Measurements from ENCODE around the gene CHDH.

CHDH gene

GRCh38 chr3:53817809-53818208 lies 28.4 kb downstream of the CHDH start:
- Histone ChIP-seq H3K79me2 (ENCODE audit: insufficient read depth, low read length) (no peaks in the 10 kb centered on the region), H3K9me2 (replicated peaks; ENCODE audit: insufficient read depth, low read length) (no peaks in the 10 kb centered on the region), H2AFZ (ENCODE audit: low read depth, low read length, severe bottlenecking) (no peak overlapping the region), H3K4me2 (ENCODE audit: low read depth, low read length, poor library complexity, severe bottlenecking) (no peak overlapping the region), H4K20me1 (ENCODE audit: low read depth, low read length) (no peaks in the 10 kb centered on the region), H3K27ac (ENCODE audit: low read depth, low read length) (no peak overlapping the region), H3K9ac (ENCODE audit: low read length) (no peak overlapping the region), H3K27me3 (ENCODE audit: low read length) (no peaks in the 10 kb centered on the region), H3K9me3 (ENCODE audit: insufficient read depth, low read length) (no peaks in the 10 kb centered on the region), H3K4me3 (ENCODE audit: insufficient read depth, low read length, poor library complexity, severe bottlenecking) (no peak overlapping the region), H3F3A (ENCODE audit: insufficient read depth) (0 out of 2 replicates have a peak, but pooled peaks cover 4% of the 10 kb centered on the region), H3K36me3 (ENCODE audit: low read length) (0 out of 2 replicates have a peak, but pooled peaks cover 2% of the 10 kb centered on the region)
- TF ChIP-seq, protein P1, sequence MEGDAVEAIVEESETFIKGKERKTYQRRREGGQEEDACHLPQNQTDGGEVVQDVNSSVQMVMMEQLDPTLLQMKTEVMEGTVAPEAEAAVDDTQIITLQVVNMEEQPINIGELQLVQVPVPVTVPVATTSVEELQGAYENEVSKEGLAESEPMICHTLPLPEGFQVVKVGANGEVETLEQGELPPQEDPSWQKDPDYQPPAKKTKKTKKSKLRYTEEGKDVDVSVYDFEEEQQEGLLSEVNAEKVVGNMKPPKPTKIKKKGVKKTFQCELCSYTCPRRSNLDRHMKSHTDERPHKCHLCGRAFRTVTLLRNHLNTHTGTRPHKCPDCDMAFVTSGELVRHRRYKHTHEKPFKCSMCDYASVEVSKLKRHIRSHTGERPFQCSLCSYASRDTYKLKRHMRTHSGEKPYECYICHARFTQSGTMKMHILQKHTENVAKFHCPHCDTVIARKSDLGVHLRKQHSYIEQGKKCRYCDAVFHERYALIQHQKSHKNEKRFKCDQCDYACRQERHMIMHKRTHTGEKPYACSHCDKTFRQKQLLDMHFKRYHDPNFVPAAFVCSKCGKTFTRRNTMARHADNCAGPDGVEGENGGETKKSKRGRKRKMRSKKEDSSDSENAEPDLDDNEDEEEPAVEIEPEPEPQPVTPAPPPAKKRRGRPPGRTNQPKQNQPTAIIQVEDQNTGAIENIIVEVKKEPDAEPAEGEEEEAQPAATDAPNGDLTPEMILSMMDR (IDR thresholded peaks at IDR 0.05; ENCODE audit: insufficient read depth, low read length, poor library complexity, severe bottlenecking): no peak
- TF ChIP-seq EZH2phosphoT487 (conservative IDR thresholded peaks at IDR 0.05; ENCODE audit: low read length): no peak

DNA sequence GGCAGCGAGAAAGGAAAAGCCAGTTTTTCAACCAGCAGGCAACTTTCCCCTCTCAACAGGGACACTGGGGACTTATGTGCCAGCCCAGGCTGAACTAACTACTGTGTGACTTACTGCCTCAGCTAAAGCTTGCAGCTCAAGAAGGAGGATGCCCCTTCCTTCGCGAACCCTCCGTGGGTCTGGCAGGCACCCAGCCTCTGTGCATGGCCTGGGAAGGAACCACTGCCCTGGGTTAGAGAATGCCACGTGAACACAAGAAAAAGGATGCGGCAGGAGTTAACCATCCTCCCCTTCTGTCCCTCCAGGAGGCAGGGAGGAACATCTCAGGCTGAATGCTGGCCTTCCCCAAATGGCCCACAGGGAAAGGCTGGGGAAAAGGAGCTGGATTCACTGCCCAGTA lies 29.0 kb downstream of the CHDH start:
- Histone ChIP-seq H2AFZ (ENCODE audit: low read depth, low read length, severe bottlenecking) (no peak overlapping the region), H3K9me3 (ENCODE audit: insufficient read depth, low read length) (no peaks in the 10 kb centered on the region), H3K4me3 (ENCODE audit: insufficient read depth, low read length, poor library complexity, severe bottlenecking) (no peak overlapping the region), H3K36me3 (ENCODE audit: low read length) (0 out of 2 replicates have a peak, but pooled peaks cover 2% of the 10 kb centered on the region), H3K9me2 (replicated peaks; ENCODE audit: insufficient read depth, low read length) (no peaks in the 10 kb centered on the region), H3K27me3 (ENCODE audit: low read length) (no peaks in the 10 kb centered on the region), H4K20me1 (ENCODE audit: low read depth, low read length) (no peaks in the 10 kb centered on the region), H3K79me2 (ENCODE audit: insufficient read depth, low read length) (no peaks in the 10 kb centered on the region), H3K4me2 (ENCODE audit: low read depth, low read length, poor library complexity, severe bottlenecking) (no peak overlapping the region), H3F3A (ENCODE audit: insufficient read depth) (0 out of 2 replicates have a peak, but pooled peaks cover 7% of the 10 kb centered on the region), H3K27ac (ENCODE audit: low read depth, low read length) (no peak overlapping the region), H3K9ac (ENCODE audit: low read length) (no peak overlapping the region)
- TF ChIP-seq, protein P1 (IDR thresholded peaks at IDR 0.05; ENCODE audit: insufficient read depth, low read length, poor library complexity, severe bottlenecking): no peak
- no peak for TF ChIP-seq EZH2phosphoT487 (conservative IDR thresholded peaks at IDR 0.05; ENCODE audit: low read length)

- 0 out of 2 replicates have a peak, but pooled peaks cover 2% of the 10 kb centered on the region for H3K36me3 ChIP-seq (ENCODE audit: low read length)
- 0 out of 2 replicates have a peak, but pooled peaks cover 7% of the 10 kb centered on the region for H3F3A ChIP-seq (ENCODE audit: insufficient read depth)
- H3K4me2 ChIP-seq (ENCODE audit: low read depth, low read length, poor library complexity, severe bottlenecking): no peak overlapping the region
- H4K20me1 ChIP-seq (ENCODE audit: low read depth, low read length): no peaks in the 10 kb centered on the region
- no peaks in the 10 kb centered on the region for H3K9me2 ChIP-seq (replicated peaks; ENCODE audit: insufficient read depth, low read length)
- H3K4me3 ChIP-seq (ENCODE audit: insufficient read depth, low read length, poor library complexity, severe bottlenecking): no peak overlapping the region
- H3K27me3 ChIP-seq (ENCODE audit: low read length): no peaks in the 10 kb centered on the region
- TF ChIP-seq, protein P1 (IDR thresholded peaks at IDR 0.05; ENCODE audit: insufficient read depth, low read length, poor library complexity, severe bottlenecking): no peak
- TF ChIP-seq EZH2phosphoT487 (conservative IDR thresholded peaks at IDR 0.05; ENCODE audit: low read length): no peak
- H3K27ac ChIP-seq (ENCODE audit: low read depth, low read length): no peak overlapping the region
- no peak overlapping the region for H3K9ac ChIP-seq (ENCODE audit: low read length)
- no peaks in the 10 kb centered on the region for H3K9me3 ChIP-seq (ENCODE audit: insufficient read depth, low read length)
- no peaks in the 10 kb centered on the region for H3K79me2 ChIP-seq (ENCODE audit: insufficient read depth, low read length)
- H2AFZ ChIP-seq (ENCODE audit: low read depth, low read length, severe bottlenecking): no peak overlapping the region
Observed at GRCh38 chr3:53816425-53816824, 29.8 kb downstream of the CHDH start.
